Thoracic aorta (tissue), 2 donors: ENCODE results near the gene ZNF777. TPM values are rescaled to one million over a fixed set of nuclear protein-coding genes. Genes with fewer than 3 reads are reported as not detected.

Experiments used
- ATAC-seq: fragments of 150-250 bp; one replicate; pipeline ENCODE4 v1.8.0; 2017; ENCODE audit warnings: low read depth; ENCODE audit not compliant: insufficient number of reproducible peaks, low FRiP score
- DNase-seq: peaks from one replicate; pipeline ENCODE4 v3.0.0-alpha.2; 2020; ENCODE audit warnings: low spot score
- H3K27ac ChIP-seq, 2 donors: fragments of 200-600 bp; sonication (generic); 1 replicate in 1 of 2; 2 replicates in 1 of 2; pipeline ENCODE4 v1.5.1; 2016; ENCODE audit warnings: mild to moderate bottlenecking in 2 of 2, moderate library complexity in 2 of 2
- H3K27me3 ChIP-seq: fragments of 200-600 bp; sonication (generic); replicated peaks from 2 replicates; pipeline ENCODE4 v1.6.0; 2016; ENCODE audit warnings: mild to moderate bottlenecking; ENCODE audit not compliant: insufficient read depth
- H3K36me3 ChIP-seq: fragments of 200-600 bp; sonication (generic); one replicate; pipeline ENCODE4 v1.5.1; 2016
- H3K4me1 ChIP-seq, 2 donors: fragments of 200-600 bp; sonication (generic); 1 replicate in 1 of 2; 2 replicates in 1 of 2; pipeline versions ENCODE4 v1.5.1 to v1.6.0; 2016; ENCODE audit warnings: low read depth in 2 of 2, mild to moderate bottlenecking in 1 of 2; ENCODE audit not compliant: control insufficient read depth in 1 of 2
- H3K4me3 ChIP-seq: fragments of 200-600 bp; sonication (generic); 2 replicates; pipeline ENCODE4 v1.5.1; 2016; ENCODE audit warnings: mild to moderate bottlenecking
- H3K9me3 ChIP-seq: fragments of 200-600 bp; sonication (generic); 2 replicates; pipeline ENCODE4 v1.5.1; 2016
- CTCF ChIP-seq: fragments of 200-600 bp; sonication (generic); IDR thresholded peaks from one replicate; pipeline ENCODE4 v1.5.1; 2019; ENCODE audit warnings: antibody characterized with exemption
- total RNA-seq, 2 donors: library from RNA; depleted of rRNA; stranded (reverse); fragments of >200 nt; gene quantifications; one replicate each; pipeline versions ENCODE4 v1.1.0 to v1.2.3, GENCODE V29; 2016

ZNF777 gene
- total RNA-seq, 2 donors from 2014 or later, result 5.3 to 8.2 TPM

GRCh38 chr7:149436358-149436757 lies 24.5 kb downstream of the ZNF777 start:
- Histone ChIP-seq H3K4me3 (no peak overlapping the region), H3K9me3 (no peaks in the 10 kb centered on the region), H3K27ac (no peak overlapping the region), H3K36me3 (peaks cover 10% of the 10 kb centered on the region), H3K27me3 (no peaks in the 10 kb centered on the region), H3K4me1 (no peaks in the 10 kb centered on the region)
- DNase-seq, result no peak
- TF ChIP-seq CTCF, result no peak
- no peak for ATAC-seq

- Histone ChIP-seq H3K4me3 (no peak overlapping the region), H3K9me3 (no peaks in the 10 kb centered on the region), H3K4me1 (no peaks in the 10 kb centered on the region), H3K36me3 (peaks cover 16% of the 10 kb centered on the region), H3K27ac (no peak overlapping the region), H3K27me3 (no peaks in the 10 kb centered on the region)
- no peak for DNase-seq
- no peak for TF ChIP-seq CTCF
- ATAC-seq, result no peak
These were observed 27.7 kb downstream of the ZNF777 start for GRCh38 chr7:149433124-149433523.

GRCh38 chr7:149432121-149432691 lies 28.7 kb downstream of the ZNF777 start:
- Histone ChIP-seq H3K27ac (no peak overlapping the region), H3K27me3 (no peaks in the 10 kb centered on the region), H3K36me3 (peaks cover 16% of the 10 kb centered on the region), H3K9me3 (no peaks in the 10 kb centered on the region), H3K4me1 (no peaks in the 10 kb centered on the region), H3K4me3 (no peak overlapping the region)
- TF ChIP-seq CTCF, result no peak
- ATAC-seq, result no peak
- no peak for DNase-seq

- DNase-seq (no peak), ATAC-seq (no peak)
- Histone ChIP-seq H3K4me1 (no peaks in the 10 kb centered on the region), H3K9me3 (no peaks in the 10 kb centered on the region), H3K4me3 (no peak overlapping the region), H3K36me3 (peaks cover 16% of the 10 kb centered on the region), H3K27ac (no peak overlapping the region), H3K27me3 (no peaks in the 10 kb centered on the region)
- TF ChIP-seq CTCF, result no peak
These were observed 29.3 kb downstream of the ZNF777 start for GRCh38 chr7:149431486-149432120.

GRCh38 chr7:149430192-149430591 lies 30.7 kb downstream of the ZNF777 start:
- TF ChIP-seq CTCF, result no peak
- Histone ChIP-seq H3K36me3 (peaks cover 16% of the 10 kb centered on the region), H3K4me3 (no peak overlapping the region), H3K27ac (no peak overlapping the region), H3K4me1 (no peaks in the 10 kb centered on the region), H3K27me3 (no peaks in the 10 kb centered on the region), H3K9me3 (no peaks in the 10 kb centered on the region)
- no peak for DNase-seq
- ATAC-seq, result no peak
